Smooth muscle cell (in vitro differentiated cells): ENCODE results near the gene RFXANK. TPM values are rescaled to one million over a fixed set of nuclear protein-coding genes. Genes with fewer than 3 reads are reported as not detected.
"Not testable (repeated sequence)": the region's sequence is repeated elsewhere in the genome, so short reads cannot be mapped to it uniquely, and the experiment has no call there.

ENCODE experiments used
- DNase-seq: peaks from one replicate; lab custom pipeline; 2025; ENCODE audit not compliant: unreplicated experiment; lab: John Stamatoyannopoulos, UW
- H2AFZ ChIP-seq: fragments of 200-600 bp; sonication (generic); 2 replicates; pipeline ENCODE4 v1.6.0; 2016; ENCODE audit warnings: antibody characterized with exemption, low read depth, mild to moderate bottlenecking
- H3F3A ChIP-seq: fragments of 200-600 bp; sonication (generic); 2 replicates; pipeline ENCODE4 v1.6.0; 2017; ENCODE audit warnings: antibody characterized with exemption, low read depth
- H3K27ac ChIP-seq: fragments of 200-600 bp; sonication (generic); 2 replicates; pipeline ENCODE4 v1.5.1; 2016; ENCODE audit warnings: low read depth, mild to moderate bottlenecking
- H3K27me3 ChIP-seq: fragments of 200-600 bp; sonication (generic); 2 replicates; pipeline ENCODE4 v1.6.1; 2016; ENCODE audit warnings: low read depth, mild to moderate bottlenecking
- H3K36me3 ChIP-seq: fragments of 200-600 bp; sonication (generic); 2 replicates; pipeline ENCODE4 v1.5.1; 2016; ENCODE audit warnings: low read depth
- H3K4me1 ChIP-seq: fragments of 200-600 bp; sonication (generic); 2 replicates; pipeline ENCODE4 v1.5.1; 2016; ENCODE audit warnings: low read depth
- H3K4me2 ChIP-seq: fragments of 200-600 bp; sonication (generic); 2 replicates; pipeline ENCODE4 v1.6.0; 2016; ENCODE audit warnings: mild to moderate bottlenecking
- H3K4me3 ChIP-seq: fragments of 200-600 bp; sonication (generic); 2 replicates; pipeline ENCODE4 v1.5.1; 2016; ENCODE audit warnings: mild to moderate bottlenecking
- H3K79me2 ChIP-seq: fragments of 200-600 bp; sonication (generic); 2 replicates; pipeline ENCODE4 v1.6.0; 2016; ENCODE audit warnings: low read depth, mild to moderate bottlenecking
- H3K9ac ChIP-seq: fragments of 200-600 bp; sonication (generic); 2 replicates; pipeline ENCODE4 v1.6.0; 2016; ENCODE audit warnings: low read depth
- H3K9me3 ChIP-seq: fragments of 200-600 bp; sonication (generic); replicated peaks from 2 replicates; pipeline ENCODE4 v1.5.1; 2016; ENCODE audit warnings: low read depth
- H4K20me1 ChIP-seq: fragments of 200-600 bp; sonication (generic); 2 replicates; pipeline ENCODE4 v1.6.0; 2016; ENCODE audit warnings: low read depth
- WGBS: methylation state at CpG from one replicate; pipeline ENCODE4 v1.1.7; 2016; ENCODE audit warnings: low lambda C conversion rate; 5-methylcytosine and 5-hydroxymethylcytosine counted together
- polyA plus RNA-seq: library from polyadenylated mRNA; unstranded; fragments of >200 nt; fragmentation: Nextera tagmentation; extraction: Ambion mirVana; gene quantifications from 2 replicates; pipeline ENCODE4 v1.2.1, GENCODE V29; 2016
- total RNA-seq: library from RNA; depleted of rRNA; stranded (reverse); fragments of >200 nt; gene quantifications from 2 replicates; pipeline ENCODE4 v1.2.3, GENCODE V29; 2014
- TF ChIP-seq, protein P1 (sequence below): fragments of 200-600 bp; sonication (generic); IDR thresholded peaks from 2 replicates; pipeline ENCODE4 v1.5.1; 2017; ENCODE audit warnings: borderline replicate concordance, mild to moderate bottlenecking, antibody characterized with exemption; ENCODE audit not compliant: insufficient read depth, poor library complexity, severe bottlenecking

The RFXANK gene
- total and polyA plus RNA-seq, 2 experiments from 2014 or later, result 59.6 to 94.8 TPM

DNA sequence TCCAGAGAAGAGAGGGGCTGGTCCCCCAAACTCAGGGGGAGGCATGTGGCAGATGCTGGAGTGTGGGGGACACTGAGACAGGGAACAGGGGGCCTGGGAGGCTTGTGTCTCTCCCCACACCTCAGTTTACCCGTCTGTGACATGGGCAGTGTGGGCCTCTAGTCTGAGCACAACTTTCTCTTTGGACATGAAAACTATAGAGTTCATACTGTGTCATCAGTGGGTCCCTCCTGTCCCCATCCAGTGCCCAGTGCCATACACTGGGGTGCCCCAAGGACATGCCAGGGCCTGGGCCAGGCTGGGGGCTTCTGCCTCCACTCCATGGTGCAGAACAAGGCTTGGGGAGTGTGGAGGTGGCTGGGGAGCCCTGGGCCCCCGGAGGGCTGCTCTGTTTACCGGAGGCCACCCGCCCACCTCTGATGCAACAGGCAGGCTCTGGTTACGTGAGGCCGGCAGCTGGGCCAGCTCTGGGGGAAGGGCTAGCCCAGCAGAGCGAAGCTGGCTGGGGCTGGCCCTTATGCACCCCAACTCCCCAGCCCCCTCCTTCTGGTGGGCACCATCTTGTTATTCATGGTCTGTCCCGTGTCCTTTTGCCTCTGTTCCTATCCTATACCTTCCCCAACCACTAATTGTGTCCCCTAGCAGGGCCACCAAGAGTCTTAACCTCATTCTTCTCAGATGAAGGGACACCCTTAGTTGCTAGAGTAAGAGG, 20.1 kb upstream of the RFXANK start:
- H3K9me3 ChIP-seq, result no peaks in the 10 kb centered on the region
- no peaks in the 10 kb centered on the region for H3K36me3 ChIP-seq
- H3K4me2 ChIP-seq, result peak overlapping the region; percentile 69
- no peak overlapping the region for H3K27ac ChIP-seq
- no peaks in the 10 kb centered on the region for H3F3A ChIP-seq
- peak; percentile 7 for DNase-seq
- H3K79me2 ChIP-seq, result no peaks in the 10 kb centered on the region
- TF ChIP-seq, protein P1, sequence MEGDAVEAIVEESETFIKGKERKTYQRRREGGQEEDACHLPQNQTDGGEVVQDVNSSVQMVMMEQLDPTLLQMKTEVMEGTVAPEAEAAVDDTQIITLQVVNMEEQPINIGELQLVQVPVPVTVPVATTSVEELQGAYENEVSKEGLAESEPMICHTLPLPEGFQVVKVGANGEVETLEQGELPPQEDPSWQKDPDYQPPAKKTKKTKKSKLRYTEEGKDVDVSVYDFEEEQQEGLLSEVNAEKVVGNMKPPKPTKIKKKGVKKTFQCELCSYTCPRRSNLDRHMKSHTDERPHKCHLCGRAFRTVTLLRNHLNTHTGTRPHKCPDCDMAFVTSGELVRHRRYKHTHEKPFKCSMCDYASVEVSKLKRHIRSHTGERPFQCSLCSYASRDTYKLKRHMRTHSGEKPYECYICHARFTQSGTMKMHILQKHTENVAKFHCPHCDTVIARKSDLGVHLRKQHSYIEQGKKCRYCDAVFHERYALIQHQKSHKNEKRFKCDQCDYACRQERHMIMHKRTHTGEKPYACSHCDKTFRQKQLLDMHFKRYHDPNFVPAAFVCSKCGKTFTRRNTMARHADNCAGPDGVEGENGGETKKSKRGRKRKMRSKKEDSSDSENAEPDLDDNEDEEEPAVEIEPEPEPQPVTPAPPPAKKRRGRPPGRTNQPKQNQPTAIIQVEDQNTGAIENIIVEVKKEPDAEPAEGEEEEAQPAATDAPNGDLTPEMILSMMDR, result no peak
- H3K4me3 ChIP-seq, result no peak overlapping the region
- no peak overlapping the region for H2AFZ ChIP-seq
- H3K9ac ChIP-seq, result no peak overlapping the region
- H3K27me3 ChIP-seq, result no peaks in the 10 kb centered on the region
- H4K20me1 ChIP-seq, result peaks cover 11% of the 10 kb centered on the region
- WGBS, result 33% methylated on average over 8 of the region's 8 CpGs
- H3K4me1 ChIP-seq, result no peaks in the 10 kb centered on the region

DNA sequence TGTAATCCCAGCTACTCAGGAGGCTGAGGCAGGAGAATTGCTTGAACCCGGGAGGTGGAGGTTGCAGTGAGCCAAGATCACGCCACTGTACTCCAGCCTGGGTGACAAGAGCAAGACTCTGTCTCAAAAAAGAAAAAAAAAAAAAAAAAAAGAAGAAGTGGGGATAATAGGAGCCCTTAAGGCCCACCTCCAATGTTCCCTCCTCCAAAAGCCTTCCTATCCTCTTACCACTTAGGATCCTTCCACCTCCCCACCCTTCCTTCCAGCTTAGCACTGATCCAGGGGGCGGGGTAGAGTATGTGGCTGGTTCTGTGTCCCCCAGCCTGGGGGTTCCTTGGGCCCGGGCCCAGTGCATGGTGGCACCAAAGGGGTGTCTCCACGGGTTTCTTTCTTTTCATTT, 18.8 kb upstream of the RFXANK start:
- DNase-seq, result not testable (repeated sequence)

DNA sequence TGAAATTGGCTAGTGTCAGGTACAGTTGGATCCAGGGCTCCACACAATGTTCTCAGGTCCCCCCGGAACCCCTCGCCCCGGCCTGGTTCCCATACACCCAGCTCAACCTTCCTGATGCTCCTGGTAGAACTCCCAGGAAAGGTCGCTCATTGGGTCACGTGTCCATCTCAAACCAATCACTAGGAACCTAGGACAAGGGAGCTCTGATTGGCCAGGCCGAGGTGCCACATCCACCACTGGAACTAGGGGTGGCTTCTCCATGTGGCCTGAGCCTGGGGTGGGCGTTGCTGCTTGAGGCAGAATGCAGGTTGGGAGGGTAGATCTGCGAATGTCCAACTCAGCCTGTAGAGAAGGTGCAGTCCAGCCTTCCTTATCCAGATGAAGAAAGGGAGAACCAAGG, 15.1 kb upstream of the RFXANK start:
- H3K4me1 ChIP-seq, result no peaks in the 10 kb centered on the region
- no peak overlapping the region for H3K4me3 ChIP-seq
- no peak overlapping the region for H3K27ac ChIP-seq
- no peak overlapping the region for H3K9ac ChIP-seq
- no peaks in the 10 kb centered on the region for H3K27me3 ChIP-seq
- WGBS, result 86% methylated on average over 8 of the region's 8 CpGs
- no peak for DNase-seq
- TF ChIP-seq, protein P1, result no peak
- H3F3A ChIP-seq, result no peaks in the 10 kb centered on the region
- H3K79me2 ChIP-seq, result no peaks in the 10 kb centered on the region
- H2AFZ ChIP-seq, result no peak overlapping the region
- H4K20me1 ChIP-seq, result no peaks in the 10 kb centered on the region
- H3K36me3 ChIP-seq, result no peaks in the 10 kb centered on the region
- no peak overlapping the region for H3K4me2 ChIP-seq
- no peaks in the 10 kb centered on the region for H3K9me3 ChIP-seq

More for the DNA sequence above, 18.8 kb upstream of the RFXANK start:
- 94% methylated on average over 5 of the region's 5 CpGs for WGBS
- not testable (repeated sequence) for H3F3A ChIP-seq, H3K9me3 ChIP-seq, H3K4me3 ChIP-seq, H3K9ac ChIP-seq, H3K79me2 ChIP-seq, H2AFZ ChIP-seq, H3K4me1 ChIP-seq, H3K27me3 ChIP-seq, H3K27ac ChIP-seq, H3K36me3 ChIP-seq, H3K4me2 ChIP-seq
- peaks cover 11% of the 10 kb centered on the region for H4K20me1 ChIP-seq

DNA sequence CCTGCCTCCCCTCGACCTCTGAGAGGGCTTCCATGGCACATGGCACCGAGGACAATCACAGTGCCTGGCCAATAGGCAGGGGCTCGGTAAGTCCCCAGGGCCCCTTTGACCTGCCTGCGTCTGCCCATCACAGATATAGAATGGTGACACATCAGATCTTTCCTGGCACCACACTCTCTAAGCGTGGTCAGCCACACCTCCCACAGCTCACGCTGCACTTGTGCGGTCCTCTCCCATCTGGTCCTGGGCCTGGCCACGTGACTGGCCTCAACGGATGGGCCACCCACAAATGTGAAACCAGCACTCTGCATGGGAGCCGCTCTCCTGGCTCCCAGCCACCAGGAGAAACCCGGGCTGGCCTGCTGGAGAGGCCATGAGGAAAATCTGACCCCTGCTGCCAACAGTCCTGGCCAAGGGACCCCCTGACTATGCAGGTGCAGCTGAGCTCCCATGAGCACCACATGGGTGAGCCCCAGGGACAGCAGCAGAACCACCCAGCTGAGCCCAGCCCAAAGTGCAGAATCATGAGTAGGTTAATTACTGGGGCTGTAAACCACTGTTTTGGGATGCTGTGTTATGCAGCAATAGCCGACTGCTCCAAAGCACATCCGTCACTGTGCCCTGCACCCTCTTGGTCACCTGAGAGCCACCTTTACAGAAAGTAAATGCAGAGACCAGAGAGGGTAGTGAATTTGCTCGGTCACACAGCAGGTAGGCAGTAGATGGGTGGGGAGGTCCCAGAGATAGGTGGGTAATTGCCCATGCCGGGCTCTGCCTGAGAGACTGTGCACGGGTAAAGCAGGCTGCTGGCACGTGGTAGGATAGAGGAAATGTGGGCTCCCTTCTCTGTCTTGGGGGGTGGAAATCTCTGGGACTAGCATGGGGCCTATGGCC, 12.3 kb upstream of the RFXANK start:
- Histone ChIP-seq H3K4me2 (no peak overlapping the region), H3K36me3 (no peaks in the 10 kb centered on the region), H3K4me1 (no peaks in the 10 kb centered on the region), H3K9me3 (no peaks in the 10 kb centered on the region), H3K9ac (no peak overlapping the region), H3K27me3 (no peaks in the 10 kb centered on the region), H3F3A (no peaks in the 10 kb centered on the region), H2AFZ (no peak overlapping the region), H4K20me1 (no peaks in the 10 kb centered on the region), H3K79me2 (no peaks in the 10 kb centered on the region), H3K4me3 (no peak overlapping the region), H3K27ac (no peak overlapping the region)
- WGBS, result 94% methylated on average over 17 of the region's 17 CpGs
- DNase-seq, result no peak
- TF ChIP-seq, protein P1, result no peak
